IPS-NIHi7 (cell line): ENCODE data around the gene GPX1.
"Not testable (repeated sequence)": the region's sequence is repeated elsewhere in the genome, so short reads cannot be mapped to it uniquely, and the experiment has no call there.

Source experiments
- DNase-seq: peaks from one replicate; pipeline ENCODE4 v3.0.0; 2012; ENCODE audit warnings: mixed read lengths; ENCODE audit errors: extremely low spot score

GPX1 gene

DNA sequence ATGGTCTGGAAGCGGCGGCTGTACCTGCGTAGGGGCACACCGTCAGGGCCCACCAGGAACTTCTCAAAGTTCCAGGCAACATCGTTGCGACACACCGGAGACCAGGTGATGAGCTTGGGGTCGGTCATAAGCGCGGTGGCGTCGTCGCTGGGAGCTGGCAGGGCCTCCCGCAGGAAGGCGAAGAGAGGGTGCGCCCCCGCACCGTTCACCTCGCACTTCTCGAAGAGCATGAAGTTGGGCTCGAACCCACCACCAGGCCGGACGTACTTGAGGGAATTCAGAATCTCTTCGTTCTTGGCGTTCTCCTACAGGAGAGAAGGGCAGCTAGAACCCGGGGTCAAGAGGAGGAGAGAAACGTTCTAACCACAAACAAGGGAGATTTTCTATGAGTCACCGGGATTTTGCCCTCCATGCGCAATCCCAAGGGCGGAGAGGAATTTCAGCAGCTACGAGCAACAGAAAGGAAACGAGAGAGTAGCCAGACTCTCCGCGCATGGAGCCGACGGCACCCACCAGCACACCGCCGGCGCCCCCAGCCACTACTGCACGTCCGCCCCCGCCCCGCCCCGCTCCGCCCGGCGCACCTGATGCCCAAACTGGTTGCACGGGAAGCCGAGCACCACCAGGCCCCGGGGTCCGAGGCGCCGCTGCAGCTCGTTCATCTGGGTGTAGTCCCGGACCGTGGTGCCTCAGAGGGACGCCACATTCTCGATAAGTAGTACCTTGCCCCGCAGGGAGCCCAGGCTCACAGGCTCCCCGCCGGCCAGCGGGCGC is 523 bp downstream of the GPX1 start:
- DNase-seq: peak; percentile 30

DNA sequence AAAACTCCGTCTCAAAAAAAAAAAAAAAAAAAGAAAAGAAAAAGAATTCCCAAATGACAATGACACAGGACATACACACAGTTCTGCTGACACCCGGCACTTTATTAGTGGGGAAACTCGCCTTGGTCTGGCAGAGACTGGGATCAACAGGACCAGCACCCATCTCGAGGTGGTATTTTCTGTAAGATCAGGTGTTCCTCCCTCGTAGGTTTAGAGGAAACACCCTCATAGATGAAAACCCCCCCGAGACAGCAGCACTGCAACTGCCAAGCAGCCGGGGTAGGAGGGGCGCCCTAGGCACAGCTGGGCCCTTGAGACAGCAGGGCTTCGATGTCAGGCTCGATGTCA is 1.1 kb downstream of the GPX1 start:
- not testable (repeated sequence) for DNase-seq

GRCh38 chr3:49352890-49353421 is 5.2 kb downstream of the GPX1 start:
- DNase-seq: no peak

GRCh38 chr3:49352281-49352680 is 5.9 kb downstream of the GPX1 start:
- no peak for DNase-seq

GRCh38 chr3:49351521-49352011 is 6.6 kb downstream of the GPX1 start:
- no peak for DNase-seq

- DNase-seq: no peak
Observed at GRCh38 chr3:49349348-49350114, 8.6 kb downstream of the GPX1 start.

GRCh38 chr3:49348361-49348760 is 9.8 kb downstream of the GPX1 start:
- not testable (repeated sequence) for DNase-seq

DNA sequence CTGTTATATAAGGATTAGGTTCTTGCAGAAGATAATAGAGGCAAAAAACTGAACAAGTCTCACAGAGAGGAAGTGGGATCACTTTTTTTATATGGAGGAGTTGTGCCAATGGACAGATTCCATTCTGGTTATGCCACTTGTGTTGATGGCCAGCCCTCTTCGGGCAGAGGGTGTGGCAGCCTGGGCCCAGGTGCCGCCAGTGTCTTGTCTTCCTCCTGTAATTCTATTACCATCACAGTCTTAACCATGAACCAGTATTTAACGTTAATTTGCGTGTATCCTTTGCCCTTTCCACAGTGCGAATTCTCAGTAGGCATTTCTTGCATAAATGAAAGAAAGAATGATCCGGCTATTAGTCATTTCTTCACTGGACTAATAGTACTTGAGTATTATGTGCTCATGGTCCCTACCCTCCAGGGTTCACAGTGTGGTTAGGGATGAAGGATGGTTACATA is 11.3 kb downstream of the GPX1 start:
- DNase-seq: no peak

GRCh38 chr3:49343163-49343562 is 15.0 kb downstream of the GPX1 start:
- DNase-seq: no peak

DNA sequence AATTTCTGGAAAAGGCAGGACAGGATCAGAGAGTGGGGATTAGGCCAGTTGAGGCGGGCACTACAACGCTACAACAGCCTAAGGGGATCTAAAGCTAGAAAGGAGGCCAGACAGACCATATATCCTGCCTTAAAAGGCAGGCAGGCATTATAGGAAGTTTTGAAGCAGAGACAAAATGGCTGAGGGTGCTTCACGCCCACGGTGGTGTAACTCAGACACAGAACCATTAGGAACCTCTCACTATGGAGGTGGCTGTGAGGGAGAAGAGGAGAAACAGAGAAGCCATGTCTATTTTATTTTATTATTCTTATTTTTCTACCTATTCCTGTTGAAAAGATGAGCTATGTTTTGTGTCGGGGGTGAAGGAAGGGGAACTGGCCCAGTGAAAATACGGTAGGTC is 16.2 kb downstream of the GPX1 start:
- no peak for DNase-seq

- DNase-seq: peak; percentile 89
Observed at GRCh38 chr3:49339941-49340800, 18.0 kb downstream of the GPX1 start, which contains the start of gene USP4. USP4 (minus strand) TSS chr3:49340053; CDS start chr3:49340024, 29 bp downstream.

DNA sequence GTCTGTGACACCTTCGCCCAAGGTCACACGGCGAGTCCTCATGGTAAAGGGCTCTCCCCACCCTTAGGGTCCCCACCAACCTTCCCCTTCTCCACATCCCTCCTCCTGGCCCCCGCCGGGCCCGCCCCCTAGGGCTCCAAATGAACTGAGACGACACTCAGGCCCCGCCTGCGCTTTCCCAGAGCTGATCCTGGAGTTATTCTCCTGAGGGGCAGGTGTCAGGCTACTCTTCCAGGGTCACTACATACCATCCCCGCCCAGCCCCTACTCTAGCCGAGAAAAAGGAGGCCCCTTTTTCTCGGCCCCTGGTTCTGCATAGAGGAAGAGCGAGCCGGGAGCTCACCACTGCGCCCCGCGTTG is 18.6 kb downstream of the GPX1 start:
- DNase-seq: peak; percentile 73

DNA sequence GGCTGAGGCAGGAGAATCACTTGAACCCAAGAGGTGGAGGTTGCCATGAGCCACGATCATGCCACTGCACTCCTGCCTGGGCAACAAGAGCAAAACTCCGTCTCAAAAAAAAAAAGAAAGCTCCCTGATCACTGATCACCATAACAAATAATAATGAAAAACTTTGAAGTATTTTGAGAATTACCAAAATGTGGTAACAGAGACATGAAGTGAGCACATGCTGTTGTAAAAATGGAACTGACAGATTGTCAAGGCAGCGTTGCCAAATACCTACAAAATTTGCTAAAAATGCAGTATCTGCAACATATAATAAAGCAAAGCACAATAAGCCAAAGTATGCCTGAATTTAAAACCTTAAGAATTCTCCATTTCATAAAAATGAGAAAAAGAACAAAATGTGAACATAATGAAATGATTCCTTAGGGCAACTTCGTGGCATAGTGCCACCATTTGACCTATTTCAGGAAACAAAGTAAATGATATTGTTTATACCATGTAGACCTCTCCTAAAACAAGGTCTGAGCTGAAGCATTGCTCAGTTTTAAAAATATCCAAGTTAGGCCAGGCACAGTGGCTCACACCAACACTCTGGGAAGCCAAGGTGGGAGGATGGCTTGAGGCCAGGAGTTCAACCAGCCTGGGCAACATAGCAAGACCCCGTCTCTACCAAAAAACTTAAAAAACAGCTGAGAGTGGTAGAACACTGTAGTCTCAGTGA is 24.1 kb downstream of the GPX1 start:
- no peak for DNase-seq

DNA sequence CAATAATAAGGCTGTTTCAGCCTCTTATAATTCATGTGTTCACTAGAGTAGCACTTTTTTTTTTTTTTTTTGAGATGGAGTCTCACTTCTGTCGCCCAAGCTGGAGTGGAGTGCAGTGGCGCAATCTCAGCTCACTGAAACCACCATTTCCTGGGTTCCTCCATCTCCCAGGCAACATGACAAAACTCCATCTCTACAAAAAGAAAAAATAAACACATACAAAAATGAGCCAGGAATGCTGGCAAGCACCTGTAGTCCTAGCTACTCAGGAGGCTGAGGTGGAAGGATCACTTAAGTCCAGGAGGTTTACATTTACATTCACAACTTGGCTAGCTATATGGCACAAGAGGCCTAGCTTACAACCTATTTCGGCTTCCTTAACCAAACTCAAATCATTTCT is 25.1 kb downstream of the GPX1 start:
- no peak for DNase-seq

- DNase-seq: no peak
Observed at GRCh38 chr3:49329186-49329585, 29.0 kb downstream of the GPX1 start.

- not testable (repeated sequence) for DNase-seq
Observed at GRCh38 chr3:49328350-49328749, 29.8 kb downstream of the GPX1 start.

DNA sequence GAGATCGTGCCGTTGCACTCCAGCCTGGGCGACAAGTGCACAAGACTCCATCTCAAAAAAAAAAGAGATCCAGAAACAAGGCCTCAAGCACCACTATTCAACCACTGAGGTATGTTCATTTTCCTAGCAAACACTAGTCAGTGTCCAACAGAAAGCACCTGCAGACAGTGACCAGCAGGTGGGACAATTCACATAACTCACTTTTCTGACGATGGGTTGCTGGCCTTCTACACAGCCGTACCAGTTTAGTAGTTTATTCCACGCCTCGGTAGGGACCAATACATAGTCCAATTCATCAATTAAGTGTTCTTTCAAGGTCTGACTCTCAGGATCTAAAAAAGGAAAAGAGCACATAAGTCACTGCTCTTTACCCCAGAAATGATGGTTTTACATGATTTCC is 30.7 kb downstream of the GPX1 start:
- DNase-seq: no peak

- DNase-seq: no peak
Observed at GRCh38 chr3:49324768-49325167, 33.4 kb downstream of the GPX1 start.

GRCh38 chr3:49316696-49317457 is 41.3 kb downstream of the GPX1 start:
- DNase-seq: no peak
